ENCODE results near the gene SEPTIN8. TPM values are rescaled to one million over a fixed set of nuclear protein-coding genes. Genes with fewer than 3 reads are reported as not detected.

Gene SEPTIN8
- total and polyA plus RNA-seq, 9 donors: 18.7 to 54.5 (median 36.8) TPM

GRCh38 chr5:132767150-132767549 is 9.9 kb downstream of the SEPTIN8 start:
- peaks cover 2% of the 10 kb centered on the region for H3K36me3 ChIP-seq
- H3K27ac ChIP-seq: no peak overlapping the region
- peaks cover 16% of the 10 kb centered on the region for H3K4me1 ChIP-seq (ENCODE audit: insufficient read depth)
- H3K27me3 ChIP-seq: no peaks in the 10 kb centered on the region
- TF ChIP-seq CTCF (IDR thresholded peaks at IDR 0.05): no peak
- TF ChIP-seq POLR2A (IDR thresholded peaks at IDR 0.05): no peak
- WGBS, 3 donors: 63 to 79% (median 77%) methylated on average over 2 of the region's 2 CpGs
- H3K9me3 ChIP-seq: no peaks in the 10 kb centered on the region
- no peak overlapping the region for H3K4me3 ChIP-seq
- DNase-seq: no peak
- intact Hi-C loops (cut with DNase I): no loop called here

- H3K9me3 ChIP-seq: no peaks in the 10 kb centered on the region
- H3K27me3 ChIP-seq: no peaks in the 10 kb centered on the region
- no peak for TF ChIP-seq EP300 (IDR thresholded peaks at IDR 0.05)
- H3K27ac ChIP-seq: no peak overlapping the region
- peaks cover 12% of the 10 kb centered on the region for H3K4me1 ChIP-seq (ENCODE audit: insufficient read depth)
- no peak for DNase-seq
- intact Hi-C loops (cut with DNase I): no loop called here
- peaks cover 2% of the 10 kb centered on the region for H3K36me3 ChIP-seq
- H3K4me3 ChIP-seq: no peak overlapping the region
- 91 to 94% (median 92%) methylated on average over 1 of the region's 1 CpG for WGBS, 3 donors
Observed at GRCh38 chr5:132766806-132767055, 10.3 kb downstream of the SEPTIN8 start.

GRCh38 chr5:132766020-132766805 is 10.8 kb downstream of the SEPTIN8 start:
- Histone ChIP-seq H3K27ac (no peak overlapping the region), H3K4me3 (no peak overlapping the region), H3K4me1 (ENCODE audit: insufficient read depth) (peaks cover 7% of the 10 kb centered on the region), H3K36me3 (peaks cover 2% of the 10 kb centered on the region), H3K9me3 (no peaks in the 10 kb centered on the region), H3K27me3 (no peaks in the 10 kb centered on the region)
- TF ChIP-seq CTCF (IDR thresholded peaks at IDR 0.05): no peak
- intact Hi-C loops (cut with DNase I): no loop called here
- WGBS, 3 donors: 86 to 92% (median 89%) methylated on average over 14 of the region's 14 CpGs
- DNase-seq: no peak

GRCh38 chr5:132765311-132766019 is 11.6 kb downstream of the SEPTIN8 start:
- Histone ChIP-seq H3K36me3 (peaks cover 2% of the 10 kb centered on the region), H3K4me3 (no peak overlapping the region), H3K27ac (no peak overlapping the region), H3K9me3 (no peaks in the 10 kb centered on the region), H3K27me3 (no peaks in the 10 kb centered on the region), H3K4me1 (ENCODE audit: insufficient read depth) (peaks cover 5% of the 10 kb centered on the region)
- 69 to 76% (median 75%) methylated on average over 12 of the region's 12 CpGs for WGBS, 3 donors
- no peak for TF ChIP-seq CTCF (IDR thresholded peaks at IDR 0.05)
- no peak for TF ChIP-seq EP300 (IDR thresholded peaks at IDR 0.05)
- no peak for TF ChIP-seq POLR2A (IDR thresholded peaks at IDR 0.05)
- DNase-seq: no peak
- intact Hi-C loops (cut with DNase I): no loop called here

- WGBS, 3 donors: 92 to 96% (median 92%) methylated on average over 7 of the region's 7 CpGs
- TF ChIP-seq CTCF (IDR thresholded peaks at IDR 0.05) (no peak), EP300 (IDR thresholded peaks at IDR 0.05) (no peak), POLR2A (IDR thresholded peaks at IDR 0.05) (no peak)
- Histone ChIP-seq H3K4me1 (ENCODE audit: insufficient read depth) (peaks cover 5% of the 10 kb centered on the region), H3K36me3 (peaks cover 2% of the 10 kb centered on the region), H3K27me3 (no peaks in the 10 kb centered on the region), H3K4me3 (no peak overlapping the region), H3K9me3 (no peaks in the 10 kb centered on the region), H3K27ac (no peak overlapping the region)
- DNase-seq: no peak
- intact Hi-C loops (cut with DNase I): no loop called here
Observed at GRCh38 chr5:132764671-132765238, 12.3 kb downstream of the SEPTIN8 start.

Data from ovary (tissue), 9 donors.